Right lobe of liver (tissue), 6 donors: ENCODE data around the gene PSKH1. TPM values are rescaled to one million over a fixed set of nuclear protein-coding genes. Genes with fewer than 3 reads are reported as not detected.

Experiments
- ATAC-seq, 4 donors: fragments of 200-7000 bp; cut with Tn5 transposase; one replicate each; pipeline ENCODE4 v1.9.1; 2020; ENCODE audit warnings: mild to moderate bottlenecking in 4 of 4, moderate library complexity in 4 of 4
- DNase-seq, 3 donors: peaks; one replicate each; pipeline ENCODE4 v3.0.0-alpha.2; 2020
- H3K27ac ChIP-seq, 3 donors: fragments of 200-600 bp; one replicate each; pipeline ENCODE4 v1.8.0; 2022
- H3K27me3 ChIP-seq, 2 donors: fragments of 200-600 bp; one replicate each; pipeline ENCODE4 v1.8.0; 2022
- H3K36me3 ChIP-seq, 4 donors: fragments of 200-600 bp; sonication (generic) in 1 of 4; one replicate each; pipeline versions ENCODE4 v1.5.1 to v1.8.0; 2017 to 2022; ENCODE audit warnings: control low read depth in 1 of 4
- H3K4me1 ChIP-seq, 4 donors: fragments of 200-600 bp; sonication (generic) in 1 of 4; one replicate each; pipeline versions ENCODE4 v1.5.1 to v1.8.0; 2017 to 2022; ENCODE audit warnings: control low read depth in 1 of 4
- H3K4me3 ChIP-seq, 3 donors: fragments of 200-600 bp; one replicate each; pipeline ENCODE4 v1.8.0; 2022
- H3K9me3 ChIP-seq, 4 donors: fragments of 200-600 bp; sonication (generic) in 1 of 4; one replicate each; pipeline versions ENCODE4 v1.5.1 to v1.8.0; 2017 to 2022; ENCODE audit warnings: control low read depth in 1 of 4
- CTCF ChIP-seq, 4 donors: fragments of 200-600 bp in 3 of 4; fragments of 450-650 bp in 1 of 4; IDR thresholded peaks; one replicate each; pipeline versions ENCODE4 v1.5.1 to v1.8.0; 2016 to 2022; ENCODE audit warnings: antibody characterized with exemption in 4 of 4, mild to moderate bottlenecking in 2 of 4
- POLR2A ChIP-seq: fragments of 450-650 bp; IDR thresholded peaks from one replicate; pipeline ENCODE4 v1.6.1; 2017; ENCODE audit warnings: antibody characterized with exemption, mild to moderate bottlenecking
- WGBS: methylation state at CpG from one replicate; pipeline ENCODE4 v1.1.6; 2018; ENCODE audit warnings: low coverage, low lambda C conversion rate; ENCODE audit not compliant: insufficient coverage; ENCODE audit errors: missing lambda C conversion rate; 5-methylcytosine and 5-hydroxymethylcytosine counted together
- intact Hi-C, 2 donors: fragments of 100-400 bp; cut with DNase I; formaldehyde crosslinking; loops; one replicate each; pipeline versions ENCODE4 v1.11.2 to v1.14.1; 2022
- total RNA-seq, 6 experiments: library from RNA; depleted of rRNA in 2 of 6; stranded (reverse); fragments of >200 nt in 2 of 6; fragmentation: NEBNext Ultra II Directional in 3 of 6; extraction: Animal tissue kit (Norgen Biotek cat#: 25700) in 3 of 6; gene quantifications; one replicate each; pipeline versions ENCODE4 v1.1.0 to v1.2.4, GENCODE V29; 2016 to 2023
- donor health status: DM: no; HTN: yes; CAD: no.
- donor health status: DM: no; HTN: no; CAD: no.
- donor health status: DM: no; HTN: no; CAD: no.
- donor health status: DM: no; HTN: yes; CAD: no.
- donor health status: DM: no; HTN: yes; CAD: no.

The PSKH1 gene
- total RNA-seq, 6 experiments from 2014 or later, result 6.7 to 22.6 (median 13.2) TPM

GRCh38 chr16:67885976-67886375 is 7.1 kb upstream of the PSKH1 start:
- Histone ChIP-seq H3K36me3 (peaks cover 3 to 19% (median 4%) of the 10 kb centered on the region in 4 donors), H3K27me3 (no peaks in the 10 kb centered on the region), H3K27ac (no peak overlapping the region), H3K9me3 (no peaks in the 10 kb centered on the region), H3K4me1 (peaks cover 0 to 11% (median 5%) of the 10 kb centered on the region in 4 donors), H3K4me3 (no peak overlapping the region)
- DNase-seq (no peak), ATAC-seq (no peak)
- intact Hi-C loops, result loop anchor here in 1 of 2 donors (5.0 kb wide), 1 partner anchor 41 kb away; no protein-coding TSS in a partner anchor
- TF ChIP-seq POLR2A (no peak), CTCF (IDR thresholded peaks at IDR 0.05) (no peak)
- 87% methylated on average over 9 of the region's 19 CpGs for WGBS

- Histone ChIP-seq H3K9me3 (no peaks in the 10 kb centered on the region), H3K36me3 (peaks cover 1 to 15% (median 3%) of the 10 kb centered on the region in 4 donors), H3K27ac (no peak overlapping the region), H3K27me3 (no peaks in the 10 kb centered on the region), H3K4me1 (peaks cover 0 to 11% (median 5%) of the 10 kb centered on the region in 4 donors), H3K4me3 (no peak overlapping the region)
- intact Hi-C loops, result loop anchor here in 1 of 2 donors (5.0 kb wide), 1 partner anchor 41 kb away; no protein-coding TSS in a partner anchor
- no CpG with 5 or more reads among the region's 5 CpGs for WGBS
- DNase-seq, result no peak
- TF ChIP-seq POLR2A, result no peak
- no peak for ATAC-seq
Measured at GRCh38 chr16:67886387-67886786, 6.7 kb upstream of the PSKH1 start.

DNA sequence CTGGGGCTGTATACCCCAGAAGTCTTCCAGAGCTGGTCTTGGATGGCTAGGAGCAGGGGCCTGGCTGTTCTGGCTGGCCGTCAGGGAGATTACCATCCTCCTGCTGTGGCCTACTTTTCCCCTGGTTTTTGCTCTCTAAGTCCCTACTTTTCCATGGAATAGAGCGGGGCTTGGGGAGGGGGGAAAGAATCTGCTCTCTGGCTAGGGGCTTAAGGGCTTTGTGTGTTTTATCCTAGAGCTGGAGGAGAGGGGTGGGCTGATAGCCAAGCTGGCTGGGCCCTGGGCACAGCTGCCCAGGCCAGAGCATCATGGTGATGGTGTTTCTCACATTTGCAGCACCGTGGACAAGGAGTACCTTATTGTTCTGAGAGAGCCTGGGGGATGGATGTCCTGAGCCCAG is 4.7 kb upstream of the PSKH1 start:
- Histone ChIP-seq H3K27me3 (no peaks in the 10 kb centered on the region), H3K9me3 (no peaks in the 10 kb centered on the region), H3K4me3 (no peak overlapping the region), H3K36me3 (peaks cover 0 to 3% (median under 1%) of the 10 kb centered on the region in 4 donors), H3K4me1 (peaks cover 0 to 11% (median 5%) of the 10 kb centered on the region in 4 donors), H3K27ac (no peak overlapping the region)
- 86% methylated on average over 2 of the region's 3 CpGs for WGBS
- no peak for DNase-seq
- intact Hi-C loops, result loop anchor here in 1 of 2 donors (5.0 kb wide), 1 partner anchor 39 kb away; no protein-coding TSS in a partner anchor
- no peak for TF ChIP-seq POLR2A
- no peak for ATAC-seq

DNA sequence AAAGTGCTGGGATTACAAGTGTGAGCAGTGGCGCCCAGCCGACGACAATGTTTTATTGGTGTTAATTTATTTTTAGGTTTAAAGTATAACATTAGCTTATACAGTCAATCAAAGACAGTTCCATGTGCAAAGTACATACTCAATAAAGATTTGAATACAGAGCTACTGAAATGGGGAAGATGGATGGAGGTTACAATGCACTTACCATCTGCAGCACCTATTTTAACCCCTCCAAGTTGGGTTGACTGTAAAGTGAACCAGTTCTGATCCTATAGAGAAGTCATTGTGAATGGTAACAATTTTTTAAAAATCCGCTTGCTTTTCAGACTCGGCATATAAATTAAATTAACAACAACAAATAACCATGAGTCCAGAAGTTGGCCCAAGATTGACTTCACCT is 679 bp upstream of the PSKH1 start:
- WGBS, result 76% methylated on average over 5 of the region's 5 CpGs

GRCh38 chr16:67893743-67894399 is 817 bp downstream of the PSKH1 start:
- peak overlapping the region; percentile 87 to 97 (median 96) for H3K4me3 ChIP-seq
- DNase-seq, result no peak
- TF ChIP-seq CTCF (IDR thresholded peaks at IDR 0.05) (no peak), POLR2A (no peak)
- no peaks in the 10 kb centered on the region for H3K9me3 ChIP-seq
- intact Hi-C loops, result no loop called here
- peaks cover 0 to 14% (median 4%) of the 10 kb centered on the region in 4 donors for H3K4me1 ChIP-seq
- 9% methylated on average over 14 of the region's 14 CpGs for WGBS
- H3K36me3 ChIP-seq, result no peaks in the 10 kb centered on the region
- H3K27ac ChIP-seq, result peak overlapping the region; percentile 92 to 95 (median 92)
- ATAC-seq, result no peak
- H3K27me3 ChIP-seq, result no peaks in the 10 kb centered on the region

More for the DNA sequence above, 679 bp upstream of the PSKH1 start:
- H3K4me3 ChIP-seq, result peak overlapping the region in 2 of 3 donors; percentile 6 to 13
- no peak for DNase-seq
- no peaks in the 10 kb centered on the region for H3K36me3 ChIP-seq
- H3K27me3 ChIP-seq, result no peaks in the 10 kb centered on the region
- no peaks in the 10 kb centered on the region for H3K9me3 ChIP-seq
- ATAC-seq, result no peak
- peaks cover 0 to 14% (median 4%) of the 10 kb centered on the region in 4 donors for H3K4me1 ChIP-seq
- no peak for TF ChIP-seq POLR2A
- TF ChIP-seq CTCF (IDR thresholded peaks at IDR 0.05), result no peak
- intact Hi-C loops, result no loop called here
- peak overlapping the region in 2 of 3 donors; percentile 20 to 35 for H3K27ac ChIP-seq
